GM23338 (cell line): ENCODE data around the gene OXER1.

Experiments
- CREB1 ChIP-seq: fragments of 250-450 bp; sonication (Bioruptor Pico); IDR thresholded peaks from 2 replicates; pipeline ENCODE4 v1.5.0; 2020; ENCODE audit warnings: low read depth, mild to moderate bottlenecking, moderate library complexity
- CTCF ChIP-seq, 2 experiments: fragments of 200-600 bp in 1 of 2; sonication (generic) in 1 of 2; conservative IDR thresholded peaks; 2 replicates each; pipeline versions ENCODE4 v1.5.1 to v1.6.1; 2016 to 2017; ENCODE audit warnings: antibody characterized with exemption in 2 of 2, low read depth in 2 of 2, mild to moderate bottlenecking in 2 of 2, moderate library complexity in 1 of 2
- ETS1 ChIP-seq: IDR thresholded peaks from 2 replicates; pipeline ENCODE4 v1.6.1; 2016; ENCODE audit warnings: antibody characterized with exemption
- EZH2 ChIP-seq: fragments of 200-600 bp; sonication (generic); IDR thresholded peaks from one replicate; pipeline ENCODE4 v1.8.0; 2017; ENCODE audit warnings: antibody characterized with exemption, mild to moderate bottlenecking, low read depth; ENCODE audit not compliant: unreplicated experiment
- EZH2phosphoT487 ChIP-seq: fragments of 200-600 bp; sonication (generic); IDR thresholded peaks from one replicate; pipeline ENCODE4 v1.8.1; 2018; ENCODE audit warnings: antibody characterized with exemption; ENCODE audit not compliant: unreplicated experiment
- JUNB ChIP-seq: IDR thresholded peaks from one replicate; pipeline ENCODE4 v1.6.1; 2016; ENCODE audit warnings: antibody characterized with exemption; ENCODE audit not compliant: unreplicated experiment
- NANOG ChIP-seq: IDR thresholded peaks from 2 replicates; pipeline ENCODE4 v1.6.1; 2016; ENCODE audit warnings: antibody characterized with exemption, borderline replicate concordance
- POLR2AphosphoS5 ChIP-seq: IDR thresholded peaks from 2 replicates; pipeline ENCODE4 v1.6.1; 2016; ENCODE audit warnings: antibody characterized with exemption, low read depth
- REST ChIP-seq: IDR thresholded peaks from one replicate; pipeline ENCODE4 v1.6.1; 2018; ENCODE audit warnings: antibody characterized with exemption; ENCODE audit not compliant: unreplicated experiment
- STAT1 ChIP-seq: IDR thresholded peaks from one replicate; pipeline ENCODE4 v1.6.1; 2016; ENCODE audit warnings: antibody characterized with exemption; ENCODE audit not compliant: unreplicated experiment
- ZNF114 ChIP-seq: fragments of 250-450 bp; sonication (Bioruptor Pico); IDR thresholded peaks from 2 replicates; pipeline ENCODE4 v1.5.0; 2020; ENCODE audit warnings: mild to moderate bottlenecking, moderate library complexity
- ZNF462 ChIP-seq: fragments of 250-450 bp; sonication (Bioruptor Pico); IDR thresholded peaks from 2 replicates; pipeline ENCODE4 v1.5.0; 2020; ENCODE audit warnings: mild to moderate bottlenecking, moderate library complexity

- no peak for TF ChIP-seq CTCF (conservative IDR thresholded peaks at IDR 0.05; ENCODE audit: low read depth in 2 of 2)
- TF ChIP-seq REST: no peak
- no peak for TF ChIP-seq POLR2AphosphoS5
- no peak for TF ChIP-seq STAT1
- no peak for TF ChIP-seq EZH2phosphoT487
- no peak for TF ChIP-seq EZH2
- TF ChIP-seq CREB1 (CRISPR knock-in tag): no peak
- no peak for TF ChIP-seq ZNF462 (CRISPR knock-in tag)
- no peak for TF ChIP-seq ETS1
- no peak for TF ChIP-seq ZNF114 (CRISPR knock-in tag)
- TF ChIP-seq JUNB: no peak
- no peak for TF ChIP-seq NANOG
Observed at GRCh38 chr2:42784204-42784880, 20.4 kb upstream of the OXER1 start.
